Ovary (tissue), 9 donors: Measurements from ENCODE around the gene TPRG1L. TPM values are rescaled to one million over a fixed set of nuclear protein-coding genes. Genes with fewer than 3 reads are reported as not detected.
A peak's percentile ranks its signal among the peaks of the same experiment; 100 is the strongest.

Experiments
- DNase-seq, 5 donors: peaks; one replicate each; pipeline ENCODE4 v3.0.0-alpha.2; 2019 to 2020
- H3K27ac ChIP-seq, 2 donors: fragments of 200-600 bp; one replicate each; pipeline versions ENCODE4 v1.5.1 to v1.8.0; 2019 to 2022
- H3K27me3 ChIP-seq: fragments of 200-600 bp; one replicate; pipeline ENCODE4 v1.8.0; 2022
- H3K36me3 ChIP-seq: fragments of 200-600 bp; sonication (generic); one replicate; pipeline ENCODE4 v1.5.1; 2019
- H3K4me1 ChIP-seq: one replicate; pipeline ENCODE4 v1.8.1; 2013; ENCODE audit warnings: mild to moderate bottlenecking, moderate library complexity; ENCODE audit not compliant: insufficient read depth
- H3K4me3 ChIP-seq: fragments of 200-600 bp; sonication (generic); one replicate; pipeline ENCODE4 v1.5.1; 2017
- H3K9me3 ChIP-seq, 2 donors: fragments of 200-600 bp in 1 of 2; sonication (generic) in 1 of 2; one replicate each; pipeline versions ENCODE4 v1.5.1 to v1.8.1; 2013 to 2019; ENCODE audit warnings: mild to moderate bottlenecking in 1 of 2, moderate library complexity in 1 of 2
- EP300 ChIP-seq: sonication (generic); formaldehyde crosslinking; IDR thresholded peaks from one replicate; pipeline ENCODE4 v1.6.1; 2017; ENCODE audit warnings: antibody characterized with exemption
- POLR2A ChIP-seq: fragments of 450-650 bp; IDR thresholded peaks from one replicate; pipeline ENCODE4 v1.6.1; 2017; ENCODE audit warnings: antibody characterized with exemption, mild to moderate bottlenecking, moderate library complexity
- WGBS, 3 donors: extraction: QIAGEN DNeasy Blood & Tissue Kit in 1 of 3; methylation state at CpG; one replicate each; pipeline versions ENCODE4 v1.1.5 to v1.1.7; 2013 to 2017; 5-methylcytosine and 5-hydroxymethylcytosine counted together
- intact Hi-C, 4 donors: fragments of 100-400 bp; cut with DNase I; formaldehyde crosslinking; loops; one replicate each; pipeline versions ENCODE4 v1.11.0 to v1.15.1; 2022 to 2023
- polyA plus RNA-seq, 2 donors: library from polyadenylated mRNA; stranded (reverse); fragments of 200-250 nt in 1 of 2; fragments of 350-450 nt in 1 of 2; fragmentation: Illumina TruSeq in 1 of 2; extraction: RNeasy Lipid Tissue Mini Kit (QIAGEN cat#74804) in 1 of 2; gene quantifications; one replicate each; pipeline ENCODE4 v1.2.3, GENCODE V29; 2013 to 2014
- total RNA-seq, 7 donors: library from RNA; depleted of rRNA in 2 of 7; stranded (reverse); fragments of >200 nt in 2 of 7; fragmentation: NEBNext Ultra II Directional in 3 of 7; extraction: Animal tissue kit (Norgen Biotek cat#: 25700) in 3 of 7; gene quantifications; one replicate each; pipeline versions ENCODE4 v1.1.0 to v1.2.4, GENCODE V29; 2016 to 2023
- TF ChIP-seq, protein P1 (sequence below), 3 donors: fragments of 450-650 bp in 2 of 3; fragments of 200-600 bp in 1 of 3; IDR thresholded peaks; one replicate each; pipeline versions ENCODE4 v1.5.1 to v1.8.0; 2016 to 2022; ENCODE audit warnings: antibody characterized with exemption in 3 of 3, mild to moderate bottlenecking in 1 of 3
- donor health status: DM: no; HTN: no; CAD: no; lungs with moderate emphysema.
- donor health status: DM: no; HTN: no; CAD: no.
- donor health status: Bipolar disorder and iron deficiency.
- donor health status: DM: yes; HTN: yes; CAD: no.
- donor health status: DM: no; HTN: no; CAD: no.
- donor health status: DM: yes; HTN: yes; CAD: no.

TPRG1L gene
- total and polyA plus RNA-seq, 9 donors = 25.3 to 71.5 (median 44.2) TPM

GRCh38 chr1:3640121-3640837, 15.5 kb downstream of the TPRG1L start:
- peak in 1 of 5 donors; percentile 24 for DNase-seq
- Histone ChIP-seq H3K4me1 (no peaks in the 10 kb centered on the region), H3K9me3 (no peaks in the 10 kb centered on the region), H3K4me3 (no peak overlapping the region), H3K36me3 (no peaks in the 10 kb centered on the region), H3K27ac (no peak overlapping the region), H3K27me3 (no peaks in the 10 kb centered on the region)
- intact Hi-C loops = no loop called here
- TF ChIP-seq EP300 (no peak), POLR2A (no peak)
- TF ChIP-seq, protein P1, sequence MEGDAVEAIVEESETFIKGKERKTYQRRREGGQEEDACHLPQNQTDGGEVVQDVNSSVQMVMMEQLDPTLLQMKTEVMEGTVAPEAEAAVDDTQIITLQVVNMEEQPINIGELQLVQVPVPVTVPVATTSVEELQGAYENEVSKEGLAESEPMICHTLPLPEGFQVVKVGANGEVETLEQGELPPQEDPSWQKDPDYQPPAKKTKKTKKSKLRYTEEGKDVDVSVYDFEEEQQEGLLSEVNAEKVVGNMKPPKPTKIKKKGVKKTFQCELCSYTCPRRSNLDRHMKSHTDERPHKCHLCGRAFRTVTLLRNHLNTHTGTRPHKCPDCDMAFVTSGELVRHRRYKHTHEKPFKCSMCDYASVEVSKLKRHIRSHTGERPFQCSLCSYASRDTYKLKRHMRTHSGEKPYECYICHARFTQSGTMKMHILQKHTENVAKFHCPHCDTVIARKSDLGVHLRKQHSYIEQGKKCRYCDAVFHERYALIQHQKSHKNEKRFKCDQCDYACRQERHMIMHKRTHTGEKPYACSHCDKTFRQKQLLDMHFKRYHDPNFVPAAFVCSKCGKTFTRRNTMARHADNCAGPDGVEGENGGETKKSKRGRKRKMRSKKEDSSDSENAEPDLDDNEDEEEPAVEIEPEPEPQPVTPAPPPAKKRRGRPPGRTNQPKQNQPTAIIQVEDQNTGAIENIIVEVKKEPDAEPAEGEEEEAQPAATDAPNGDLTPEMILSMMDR (IDR thresholded peaks at IDR 0.05) = no peak
- WGBS, 3 donors = 85 to 91% (median 91%) methylated on average over 29 to 36 of the region's 36 CpGs

GRCh38 chr1:3641046-3641760, 16.4 kb downstream of the TPRG1L start:
- DNase-seq = peak in 1 of 5 donors; percentile 18
- TF ChIP-seq POLR2A = no peak
- TF ChIP-seq, protein P1 (IDR thresholded peaks at IDR 0.05) = no peak
- TF ChIP-seq EP300 = no peak
- Histone ChIP-seq H3K27me3 (no peaks in the 10 kb centered on the region), H3K4me1 (no peaks in the 10 kb centered on the region), H3K9me3 (no peaks in the 10 kb centered on the region), H3K36me3 (no peaks in the 10 kb centered on the region), H3K4me3 (no peak overlapping the region), H3K27ac (no peak overlapping the region)
- 92 to 93% (median 92%) methylated on average over 26 of the region's 26 CpGs for WGBS, 3 donors
- intact Hi-C loops = no loop called here

GRCh38 chr1:3641816-3642215, 17.0 kb downstream of the TPRG1L start:
- intact Hi-C loops = no loop called here

GRCh38 chr1:3642919-3643675, 18.3 kb downstream of the TPRG1L start:
- Histone ChIP-seq H3K36me3 (no peaks in the 10 kb centered on the region), H3K27ac (no peak overlapping the region), H3K4me1 (no peaks in the 10 kb centered on the region), H3K9me3 (no peaks in the 10 kb centered on the region), H3K4me3 (no peak overlapping the region), H3K27me3 (no peaks in the 10 kb centered on the region)
- intact Hi-C loops = no loop called here
- TF ChIP-seq POLR2A = no peak
- TF ChIP-seq, protein P1 (IDR thresholded peaks at IDR 0.05) = no peak
- TF ChIP-seq EP300 = no peak
- peak in 1 of 5 donors; percentile 25 for DNase-seq
- 89 to 92% (median 90%) methylated on average over 40 to 42 of the region's 43 CpGs for WGBS, 3 donors

More at GRCh38 chr1:3641816-3642215, 17.0 kb downstream of the TPRG1L start:
- H3K27me3 ChIP-seq = no peaks in the 10 kb centered on the region
- WGBS, 3 donors = 95 to 97% (median 96%) methylated on average over 11 of the region's 11 CpGs
- no peaks in the 10 kb centered on the region for H3K36me3 ChIP-seq
- TF ChIP-seq, protein P1 (IDR thresholded peaks at IDR 0.05) = no peak
- H3K27ac ChIP-seq = no peak overlapping the region
- peak in 1 of 5 donors; percentile 3 for DNase-seq
- no peaks in the 10 kb centered on the region for H3K4me1 ChIP-seq
- H3K4me3 ChIP-seq = no peak overlapping the region
- H3K9me3 ChIP-seq = no peaks in the 10 kb centered on the region
